ENCODE data around the gene SLC6A18.

SLC6A18 gene

GRCh38 chr5:1202798-1203185, 22.4 kb upstream of the SLC6A18 start:
- DNase-seq (ENCODE audit: low spot score): no peak

DNA sequence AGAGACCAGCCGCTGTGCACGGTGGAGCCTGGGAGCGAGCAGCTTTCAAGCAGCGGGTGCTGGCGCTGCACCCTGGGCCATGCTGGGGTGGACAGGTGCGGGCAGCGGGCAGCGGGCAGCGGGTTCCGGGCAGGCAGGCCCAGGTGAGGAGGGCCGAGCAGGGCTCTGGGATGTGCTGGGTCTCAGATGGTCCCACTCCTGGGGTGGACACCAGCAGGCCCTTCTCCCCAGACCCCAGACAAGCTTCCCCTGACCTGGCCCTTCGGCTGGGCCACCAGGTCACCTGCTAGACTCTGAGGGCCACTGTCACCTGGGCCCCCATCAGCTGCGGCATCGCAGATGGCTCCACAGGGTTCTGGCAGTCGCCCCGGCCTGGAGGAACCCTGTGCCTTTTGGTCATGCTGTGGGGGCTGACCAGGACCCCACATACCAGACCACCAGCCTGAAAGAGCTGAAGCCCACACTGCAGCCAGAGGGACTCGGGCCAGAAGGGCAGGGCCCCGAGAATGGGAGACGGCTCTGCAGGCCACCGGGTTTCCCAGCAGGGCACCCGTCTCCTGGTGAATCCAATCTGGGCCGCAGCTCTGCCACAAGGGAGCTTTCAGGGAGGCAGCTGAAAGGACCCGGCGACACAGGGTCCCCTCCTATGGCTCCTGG, 21.7 kb upstream of the SLC6A18 start:
- DNase-seq (ENCODE audit: low spot score): no peak

GRCh38 chr5:1203968-1204692, 21.1 kb upstream of the SLC6A18 start:
- DNase-seq (ENCODE audit: low spot score): no peak

DNA sequence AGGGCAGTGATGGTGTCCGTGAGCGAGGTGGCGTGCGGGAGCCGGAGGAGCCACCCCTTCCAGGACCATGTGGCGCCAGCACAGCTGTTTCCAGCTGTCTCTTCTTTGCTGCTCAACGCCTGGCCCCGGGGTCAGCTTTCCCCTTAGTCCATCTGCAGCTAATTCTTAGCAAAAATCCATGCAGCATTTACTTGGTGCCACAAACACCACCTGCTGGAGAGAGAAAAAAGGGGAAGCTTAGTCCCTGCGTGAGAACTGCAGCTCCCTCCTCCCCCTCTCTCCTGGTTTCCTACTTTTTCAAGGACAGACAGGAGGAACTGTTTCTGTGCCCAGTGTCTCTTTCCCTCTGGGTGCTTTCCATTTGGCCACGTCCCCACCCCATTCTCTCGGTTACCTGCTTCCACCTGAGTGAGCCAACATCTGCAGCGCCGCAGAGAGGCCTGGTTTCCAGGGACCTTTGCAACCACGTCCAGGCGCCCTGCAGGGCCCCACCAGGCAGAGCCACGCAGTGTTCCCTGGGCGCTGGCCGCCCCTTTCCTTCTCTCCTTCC, 20.4 kb upstream of the SLC6A18 start:
- DNase-seq (ENCODE audit: low spot score): no peak

DNA sequence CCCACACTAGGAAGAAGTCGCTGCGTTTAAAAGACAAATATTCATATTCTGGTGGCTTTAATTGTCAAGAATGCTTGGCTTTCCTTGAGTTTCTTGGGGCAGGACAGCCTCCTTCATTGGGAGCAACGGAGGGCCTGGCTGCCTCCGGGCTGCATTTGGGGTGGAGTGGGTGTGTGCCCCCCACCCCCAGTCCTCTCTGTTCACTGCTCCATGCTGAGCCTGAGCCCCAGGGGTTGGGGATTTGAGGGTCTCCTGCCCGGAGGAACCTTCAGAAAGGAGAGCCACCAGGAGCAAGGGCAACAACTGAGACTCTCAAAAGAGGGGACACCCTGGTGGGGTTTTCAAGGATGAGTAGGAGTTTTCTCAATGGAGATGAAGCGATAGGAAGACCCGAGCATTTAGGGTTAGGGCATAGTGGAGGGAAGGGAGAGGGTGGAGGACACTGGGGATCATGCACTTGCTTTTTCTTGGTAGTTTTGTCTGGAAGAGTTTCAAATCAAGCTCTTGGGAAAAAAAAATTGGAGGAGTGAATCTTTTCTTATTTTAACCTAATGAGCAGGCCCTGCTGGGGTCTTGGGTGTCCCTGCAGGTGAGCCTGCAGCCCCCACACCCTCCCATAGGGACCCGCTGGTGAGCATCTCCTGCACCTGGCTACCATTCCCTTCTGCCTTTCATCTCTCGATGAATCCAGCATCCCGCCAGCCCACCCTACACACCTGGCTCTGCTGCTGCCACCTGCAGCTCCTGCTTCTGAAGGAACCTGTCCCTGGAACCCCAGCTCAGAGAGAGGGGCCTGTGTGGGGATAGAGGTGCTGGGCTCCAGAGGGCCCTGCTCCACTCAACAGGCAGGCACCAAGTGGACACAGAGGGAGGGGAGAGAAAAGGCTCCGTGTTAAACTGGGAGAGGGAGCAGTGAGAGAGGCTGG, 19.7 kb upstream of the SLC6A18 start:
- no peak for DNase-seq (ENCODE audit: low spot score)

DNA sequence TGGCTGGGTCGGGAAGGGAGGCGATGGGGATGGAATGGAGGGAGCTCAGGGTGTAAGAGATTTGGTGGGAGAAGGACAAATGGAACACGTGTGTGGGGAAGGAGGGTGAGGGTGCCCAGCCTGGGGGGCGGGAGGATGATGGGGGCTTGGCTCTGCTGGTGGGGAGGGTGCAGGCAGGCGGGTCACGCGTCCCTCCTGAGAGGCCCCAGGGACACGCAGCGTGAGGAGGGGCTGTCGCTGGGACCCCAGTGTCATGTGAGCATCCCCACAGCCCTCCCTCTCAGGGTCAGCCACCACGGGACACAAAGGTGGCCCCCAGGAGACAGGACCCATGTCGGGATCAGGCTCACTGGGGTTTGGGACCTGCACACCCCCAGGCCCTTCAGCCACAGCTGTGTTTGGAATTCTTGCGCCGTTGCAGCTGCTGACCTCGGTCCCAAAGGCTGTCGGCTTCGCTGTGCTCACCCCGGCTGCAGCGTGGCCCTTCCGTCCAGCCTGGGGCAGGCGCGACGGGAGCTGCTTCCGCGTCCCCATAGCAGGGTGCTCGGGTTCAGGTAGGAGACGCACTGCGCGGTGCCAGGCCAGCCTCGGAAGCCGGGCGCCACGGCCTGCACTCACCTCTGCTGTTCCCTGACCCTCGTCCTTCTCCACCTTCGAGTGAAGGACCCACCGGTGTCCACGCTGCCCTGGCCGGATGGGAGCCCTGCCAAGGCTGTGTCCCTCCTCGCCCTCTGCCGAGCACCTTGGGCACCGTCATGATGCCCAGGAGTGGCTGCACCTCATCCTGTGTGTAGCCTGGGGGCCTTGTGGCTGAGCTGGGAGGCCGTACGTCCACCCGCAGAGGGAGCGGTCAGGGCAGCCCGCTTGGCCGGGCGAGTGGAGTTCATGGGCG, 18.4 kb upstream of the SLC6A18 start:
- DNase-seq (ENCODE audit: low spot score): no peak

DNA sequence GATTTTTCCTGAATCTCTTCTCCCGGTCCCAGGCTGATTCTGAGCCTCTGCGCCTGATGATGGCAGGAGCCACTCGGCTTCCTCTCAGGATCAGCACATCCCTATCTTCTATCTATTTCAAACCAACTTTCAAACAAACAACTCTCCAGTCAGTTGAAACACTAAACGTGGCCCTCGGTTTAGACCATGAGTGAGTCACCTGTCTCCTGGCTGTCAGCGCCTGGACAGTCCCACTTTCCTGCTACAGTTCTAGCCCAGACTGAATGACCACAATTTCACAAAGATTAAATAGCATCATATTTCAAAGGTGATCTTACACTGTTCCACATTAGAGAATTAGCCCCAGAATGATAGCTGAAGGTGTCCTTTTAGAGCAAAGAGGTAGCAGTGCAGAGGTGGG, 17.6 kb upstream of the SLC6A18 start:
- no peak for DNase-seq (ENCODE audit: low spot score)

DNA sequence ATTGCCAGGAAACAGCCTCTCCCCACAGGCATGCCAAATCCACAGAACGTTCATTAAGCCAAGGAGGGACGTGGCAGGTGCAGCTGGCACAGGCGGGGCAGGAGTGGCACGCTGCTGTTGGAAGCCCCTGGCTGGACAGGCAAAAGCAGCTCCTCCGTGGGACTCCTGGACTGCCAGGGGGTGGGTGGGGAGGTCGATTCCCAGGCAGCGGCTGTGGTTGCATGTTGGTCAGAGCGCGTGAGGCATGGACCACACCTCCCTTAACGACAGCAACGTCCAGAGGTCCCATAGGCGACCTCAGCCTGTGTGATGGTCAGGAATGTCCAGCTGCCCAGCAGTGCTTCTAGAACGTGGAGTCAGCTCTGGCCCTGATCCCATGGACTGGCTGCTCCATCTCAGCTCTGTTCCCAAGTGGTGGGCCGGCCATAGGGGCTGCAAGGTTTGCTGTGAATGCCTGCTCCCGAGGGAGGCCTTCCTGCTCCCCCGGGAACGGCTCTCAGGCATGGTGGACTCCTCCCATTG, 16.9 kb upstream of the SLC6A18 start:
- DNase-seq (ENCODE audit: low spot score): no peak

- no peak for DNase-seq (ENCODE audit: low spot score)
Observed at GRCh38 chr5:1208743-1209488, 16.3 kb upstream of the SLC6A18 start.

DNA sequence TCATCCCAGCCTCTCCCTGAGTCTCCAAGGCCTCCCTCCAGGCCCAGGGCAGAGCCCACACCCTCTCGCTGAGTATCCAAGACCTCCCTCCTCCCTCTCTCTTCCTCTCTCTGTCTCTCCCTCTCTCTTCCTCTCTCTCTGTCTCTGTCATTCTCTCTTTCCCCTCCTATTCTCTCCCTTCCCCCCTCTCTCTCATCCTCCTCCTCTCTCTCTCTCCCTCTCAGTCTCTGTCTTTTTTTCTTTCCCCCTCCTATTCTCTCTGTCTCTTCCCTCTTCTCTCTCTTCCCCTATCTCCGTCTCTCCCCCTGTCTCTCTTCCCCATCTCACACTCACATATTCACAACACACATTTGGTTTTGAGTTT, 15.7 kb upstream of the SLC6A18 start:
- DNase-seq (ENCODE audit: low spot score): no peak

- no peak for DNase-seq (ENCODE audit: low spot score)
Observed at GRCh38 chr5:1209896-1210776, 15.0 kb upstream of the SLC6A18 start.

GRCh38 chr5:1210832-1211251, 14.3 kb upstream of the SLC6A18 start:
- DNase-seq (ENCODE audit: low spot score): no peak

DNA sequence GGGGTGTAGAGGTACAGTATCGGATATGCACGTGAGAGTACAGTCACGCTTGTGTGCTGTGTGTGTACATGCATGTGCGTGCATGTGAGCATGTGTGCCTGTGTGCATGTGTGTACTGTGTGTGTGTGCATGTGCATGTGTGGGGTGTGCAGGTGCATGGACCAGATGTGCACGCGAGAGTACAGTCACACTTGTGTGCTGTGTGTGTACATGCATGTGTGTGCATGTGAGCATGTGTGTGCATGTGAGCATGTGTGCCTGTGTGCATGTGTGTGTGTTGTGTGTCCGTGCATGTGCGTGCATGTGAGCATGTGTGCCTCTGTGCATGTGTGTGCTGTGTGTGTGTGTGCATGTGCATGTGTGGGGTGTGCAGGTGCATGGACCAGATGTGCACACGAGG, 13.5 kb upstream of the SLC6A18 start:
- no peak for DNase-seq (ENCODE audit: low spot score)

GRCh38 chr5:1212271-1212670, 12.9 kb upstream of the SLC6A18 start:
- DNase-seq (ENCODE audit: low spot score): no peak

GRCh38 chr5:1212881-1213280, 12.3 kb upstream of the SLC6A18 start:
- DNase-seq (ENCODE audit: low spot score): no peak

DNA sequence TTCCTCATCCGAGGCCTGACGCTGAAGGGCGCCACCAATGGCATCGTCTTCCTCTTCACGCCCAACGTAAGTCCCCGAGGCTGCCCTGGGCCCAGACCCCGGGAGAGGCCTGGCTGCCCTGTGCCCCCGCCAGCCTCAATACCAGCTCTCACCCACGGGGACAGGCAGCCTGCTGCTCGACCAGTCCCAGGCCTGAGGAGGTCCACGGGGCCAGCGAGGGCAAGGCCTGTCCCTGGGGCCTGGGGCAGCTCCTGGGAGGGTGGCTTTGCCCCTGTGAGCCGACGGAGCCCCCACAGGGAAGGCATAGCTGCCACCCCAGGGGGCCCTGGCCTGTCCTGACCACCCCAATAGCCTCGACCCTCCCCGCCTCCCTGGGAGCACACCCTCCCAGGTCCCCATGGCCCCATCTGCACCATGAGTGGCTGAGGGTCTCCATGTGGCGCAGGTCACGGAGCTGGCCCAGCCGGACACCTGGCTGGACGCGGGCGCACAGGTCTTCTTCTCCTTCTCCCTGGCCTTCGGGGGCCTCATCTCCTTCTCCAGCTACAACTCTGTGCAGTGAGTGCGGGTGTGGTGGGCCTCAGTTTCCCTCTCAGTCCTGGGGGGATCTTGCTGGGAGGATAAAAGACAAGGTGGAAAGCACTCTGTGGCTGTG, 11.5 kb upstream of the SLC6A18 start:
- DNase-seq (ENCODE audit: low spot score): no peak

DNA sequence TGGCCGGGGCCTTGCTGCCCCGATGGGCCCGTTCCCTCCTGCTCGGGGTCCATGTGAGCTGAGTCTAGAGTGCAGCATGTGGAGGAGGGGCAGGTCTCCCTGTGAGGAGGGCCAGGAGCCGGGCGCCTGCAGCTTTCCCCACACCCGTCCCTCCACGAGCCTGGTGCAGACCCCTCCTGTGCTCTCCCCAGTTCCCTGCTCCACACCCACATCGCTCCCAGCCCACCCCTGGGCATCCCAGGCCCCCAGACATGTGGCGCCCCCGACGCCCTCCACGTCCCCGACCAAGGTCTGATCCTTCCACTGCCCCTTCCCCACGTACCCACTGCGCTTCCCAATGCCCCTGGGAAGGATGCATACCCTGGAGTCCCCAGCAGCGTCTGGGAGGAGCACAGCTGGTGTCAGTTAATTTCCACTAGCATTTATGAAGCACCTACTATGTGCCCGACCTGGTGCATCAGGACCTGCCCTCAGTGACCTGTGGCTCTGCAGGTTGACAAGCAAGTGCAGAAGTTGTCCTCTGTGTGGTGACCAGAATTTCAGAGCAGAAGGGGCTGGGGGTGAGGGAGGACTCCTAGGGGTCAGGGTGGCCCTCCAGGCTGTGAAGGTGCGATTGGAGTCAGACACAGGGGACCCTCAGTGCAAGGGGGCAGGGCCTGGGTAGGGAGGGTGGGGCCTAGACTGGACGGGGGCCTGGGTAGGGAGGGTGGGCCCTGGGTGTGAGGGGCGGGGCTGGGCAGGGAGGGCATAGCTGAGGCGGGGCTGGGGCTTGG, 10.8 kb upstream of the SLC6A18 start:
- DNase-seq (ENCODE audit: low spot score): no peak

- DNase-seq (ENCODE audit: low spot score): no peak
Observed at GRCh38 chr5:1214936-1215220, 10.3 kb upstream of the SLC6A18 start.

All from globus pallidus (tissue), 1 donor.